Measurements from ENCODE around the gene ZNRF2.

DNA sequence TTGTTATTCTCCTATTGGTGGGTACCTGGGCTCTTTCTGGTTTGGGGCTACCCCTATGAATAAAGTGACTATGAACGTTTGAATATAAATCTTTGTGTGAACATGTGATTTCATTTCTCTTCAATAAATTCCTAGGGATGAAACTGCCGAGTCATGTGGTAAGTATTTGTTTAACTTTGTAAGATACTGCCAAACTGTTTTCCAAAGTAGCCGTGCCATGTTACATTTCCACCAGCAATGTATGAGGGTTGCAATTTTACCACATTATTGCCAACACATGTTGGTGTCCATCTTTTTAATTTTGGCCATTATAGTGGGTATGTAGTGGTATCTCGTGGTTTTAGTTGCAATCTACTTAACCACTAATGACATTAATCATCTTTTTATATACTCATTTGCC, 94.7 kb downstream of the ZNRF2 start:
- TF ChIP-seq POLR2AphosphoS5 (IDR thresholded peaks at IDR 0.05; ENCODE audit: low read depth, low read length) (no peak), POLR2A (IDR thresholded peaks at IDR 0.05; ENCODE audit: low read depth, low read length) (no peak), TAF1 (IDR thresholded peaks at IDR 0.05; ENCODE audit: low read depth, low read length) (no peak), POU2F2 (IDR thresholded peaks at IDR 0.05; ENCODE audit: low read depth, low read length) (no peak), SPI1 (IDR thresholded peaks at IDR 0.05; ENCODE audit: low read depth, low read length) (no peak), PAX5 (IDR thresholded peaks at IDR 0.05; ENCODE audit: insufficient read depth, low read length, severe bottlenecking) (no peak)

All from GM12891 (cell line).